ENCODE data around the gene CELF2. TPM values are rescaled to one million over a fixed set of nuclear protein-coding genes. Genes with fewer than 3 reads are reported as not detected.

CELF2 gene
- total RNA-seq, 1 experiment from 2014 or later, result 28.7 TPM

GRCh38 chr10:11018432-11018841 lies 765 bp downstream of the CELF2 start:
- no peak overlapping the region for H2BK5ac ChIP-seq (ENCODE audit: insufficient read length, low read length)
- no peak overlapping the region for H3K18ac ChIP-seq (ENCODE audit: insufficient read length, low read depth, low read length)
- H4K91ac ChIP-seq (ENCODE audit: insufficient read length, low read depth, low read length), result no peak overlapping the region
- peak; percentile 32 for DNase-seq
- peaks cover 33% of the 10 kb centered on the region for H3K27me3 Mint-ChIP-seq (ENCODE audit: low read depth)
- H3T11ph ChIP-seq (ENCODE audit: low read length), result no peak overlapping the region
- H2BK120ac ChIP-seq (ENCODE audit: low read depth, low read length, poor library complexity, severe bottlenecking), result no peak overlapping the region
- H3K79me1 ChIP-seq (ENCODE audit: insufficient read depth, low read depth, low read length, poor library complexity, severe bottlenecking), result no peaks in the 10 kb centered on the region
- peak overlapping the region; percentile 82 to 91 for H3K4me3 Mint-ChIP-seq
- no peak overlapping the region for H4K8ac ChIP-seq (replicated peaks; ENCODE audit: insufficient read length, low read depth, low read length)
- peaks cover 2% of the 10 kb centered on the region; the same call in 1 of the 2 replicates for H3K27me3 ChIP-seq (ENCODE audit: insufficient read depth, low read length)
- H3K4ac ChIP-seq (ENCODE audit: low read depth, low read length), result no peak overlapping the region
- no peak overlapping the region for H3K14ac ChIP-seq (ENCODE audit: insufficient read depth, low read length)
- H2BK15ac ChIP-seq (ENCODE audit: low read depth, low read length), result no peak overlapping the region
- no peak for TF ChIP-seq CTCF (conservative IDR thresholded peaks at IDR 0.05)
- no peak overlapping the region for H3K9ac ChIP-seq (ENCODE audit: extremely low read depth, insufficient read length, low read length)
- H4K20me1 ChIP-seq (ENCODE audit: control insufficient read depth, insufficient read depth, insufficient read length), result no peaks in the 10 kb centered on the region
- no peak overlapping the region for H3K27ac Mint-ChIP-seq
- no peak overlapping the region for H2AFZ ChIP-seq (ENCODE audit: low read length)
- H3K27ac ChIP-seq (ENCODE audit: insufficient read length, low read depth, low read length), result no peak overlapping the region
- H2AK5ac ChIP-seq (ENCODE audit: insufficient read length, low read length), result no peak overlapping the region
- H4K5ac ChIP-seq (ENCODE audit: insufficient read length, low read depth, low read length), result no peak overlapping the region
- H3K9me3 ChIP-seq (ENCODE audit: control insufficient read depth, low read depth, low read length), result no peaks in the 10 kb centered on the region
- H2BK12ac ChIP-seq (ENCODE audit: insufficient read length, low read depth, low read length), result no peak overlapping the region
- no CpG with 5 or more reads among the region's 57 CpGs for WGBS (ENCODE audit: extremely low coverage, insufficient read length, low lambda C conversion rate)
- no peaks in the 10 kb centered on the region for H3K4me1 ChIP-seq (ENCODE audit: insufficient read depth, low read length)
- H3K36me3 Mint-ChIP-seq (ENCODE audit: insufficient read depth in 1 of 3, low read depth in 3 of 3), result no peaks in the 10 kb centered on the region
- H3K23ac ChIP-seq (ENCODE audit: insufficient read length, low read depth, low read length), result no peak overlapping the region
- peaks cover 39 to 58% of the 10 kb centered on the region in 2 experiments for H3K4me1 Mint-ChIP-seq
- H3K79me2 ChIP-seq (ENCODE audit: insufficient read depth, low read length), result no peaks in the 10 kb centered on the region
- H3K56ac ChIP-seq (ENCODE audit: insufficient read length, low read depth, low read length), result no peak overlapping the region
- peak overlapping the region; percentile 80 for H3K4me2 ChIP-seq (ENCODE audit: insufficient read depth, insufficient read length, low read length)
- H3K9me3 Mint-ChIP-seq, result no peaks in the 10 kb centered on the region
- peaks cover 8% of the 10 kb centered on the region for H3K23me2 ChIP-seq (ENCODE audit: insufficient read length, low read depth, low read length, poor library complexity, severe bottlenecking)
- H2BK20ac ChIP-seq (ENCODE audit: low read depth, low read length, poor library complexity, severe bottlenecking), result no peak overlapping the region
